Stimulated activated CD4-positive, alpha-beta T cell treated with anti-CD3 and anti-CD28 coated beads, Interleukin-4, amount 100 ng/mL, for 1 hour (primary cell): ENCODE data around the gene AP2A2.

Source experiments
- DNase-seq: peaks from one replicate; pipeline ENCODE4 v3.0.0-alpha.2; 2020

The AP2A2 gene

DNA sequence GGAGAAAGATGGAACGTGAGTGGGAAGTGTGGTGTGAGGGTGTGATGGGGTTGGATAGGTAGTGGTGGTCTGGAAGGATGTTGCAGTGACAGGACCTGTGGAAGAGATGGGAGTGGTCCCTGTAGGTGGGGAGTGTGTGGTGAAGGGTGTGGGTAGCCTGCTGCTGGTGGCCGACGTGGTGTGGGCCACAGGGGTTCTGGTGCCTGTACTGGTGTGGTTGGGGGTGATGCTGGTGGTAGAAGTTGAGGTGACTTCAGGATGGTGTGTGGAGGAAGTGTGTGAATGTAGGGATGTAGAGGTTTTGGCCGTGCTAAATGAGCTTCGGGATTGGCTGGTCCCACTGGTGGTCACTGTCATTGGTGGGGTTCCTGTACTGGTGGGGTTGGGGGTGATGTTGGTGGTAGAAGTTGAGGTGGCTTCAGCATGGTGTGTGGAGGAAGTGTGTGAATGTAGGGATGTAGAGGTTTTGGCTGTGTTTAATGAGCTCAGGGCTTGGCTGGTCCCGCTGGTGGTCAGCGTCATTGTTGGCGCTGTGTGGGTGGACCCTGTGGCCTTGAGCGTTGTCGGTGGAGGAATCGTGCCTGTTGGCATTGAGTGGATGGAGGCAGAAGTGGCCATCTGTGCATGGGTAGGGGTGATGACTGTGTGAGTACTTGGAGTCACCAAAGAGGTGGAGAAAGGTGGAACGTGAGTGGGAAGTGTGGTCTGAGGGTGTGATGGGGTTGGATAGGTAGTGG is 91.8 kb downstream of the AP2A2 start:
- DNase-seq = no peak

DNA sequence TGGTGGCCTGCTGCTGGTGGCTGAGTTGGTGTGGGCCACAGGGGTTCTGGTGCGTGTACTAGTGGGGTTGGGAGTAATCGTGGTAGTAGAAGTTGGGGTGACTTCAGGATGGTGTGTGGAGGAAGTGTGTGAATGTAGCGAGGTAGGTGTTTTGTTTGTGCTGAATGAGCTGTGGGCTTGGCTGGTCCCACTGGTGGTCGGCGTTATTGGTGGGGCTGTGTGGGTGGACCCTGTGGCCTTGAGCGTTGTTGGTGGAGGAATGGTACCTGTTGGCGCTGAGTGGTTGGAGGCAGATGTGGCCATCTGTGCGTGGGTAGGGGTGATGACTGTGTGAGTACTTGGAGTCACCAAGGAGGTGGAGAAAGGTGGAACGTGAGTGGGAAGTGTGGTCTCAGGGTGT is 92.4 kb downstream of the AP2A2 start:
- DNase-seq = no peak

DNA sequence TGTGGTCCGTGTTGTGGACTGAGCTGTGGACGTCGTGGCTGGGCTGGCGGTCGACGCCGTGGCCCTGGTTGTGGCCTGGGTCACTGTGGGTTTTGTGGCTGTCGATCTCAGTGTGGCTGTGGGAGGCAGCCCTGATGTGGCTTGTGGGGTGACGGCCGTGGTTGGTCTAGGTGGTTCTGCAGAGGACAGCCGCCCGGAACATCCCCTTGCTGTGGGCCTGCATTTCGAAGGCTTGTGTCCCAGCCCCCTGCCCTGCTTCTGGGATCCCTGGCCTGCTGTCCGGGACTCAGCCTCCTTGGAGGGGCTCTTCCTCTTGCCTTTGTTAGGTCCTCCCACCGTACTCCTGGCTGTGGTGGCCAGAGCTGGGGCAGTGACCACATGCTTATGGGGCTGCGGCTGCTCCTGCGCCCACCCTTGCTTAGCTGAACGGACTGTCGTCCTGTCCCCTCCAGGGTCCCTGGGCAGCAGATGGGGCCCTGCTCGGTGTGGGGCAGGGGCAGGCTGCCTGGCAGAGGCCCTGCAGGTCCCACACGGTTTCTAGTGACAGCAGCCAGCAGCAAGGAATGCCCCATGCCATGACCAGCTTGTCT is 93.7 kb downstream of the AP2A2 start:
- no peak for DNase-seq

DNA sequence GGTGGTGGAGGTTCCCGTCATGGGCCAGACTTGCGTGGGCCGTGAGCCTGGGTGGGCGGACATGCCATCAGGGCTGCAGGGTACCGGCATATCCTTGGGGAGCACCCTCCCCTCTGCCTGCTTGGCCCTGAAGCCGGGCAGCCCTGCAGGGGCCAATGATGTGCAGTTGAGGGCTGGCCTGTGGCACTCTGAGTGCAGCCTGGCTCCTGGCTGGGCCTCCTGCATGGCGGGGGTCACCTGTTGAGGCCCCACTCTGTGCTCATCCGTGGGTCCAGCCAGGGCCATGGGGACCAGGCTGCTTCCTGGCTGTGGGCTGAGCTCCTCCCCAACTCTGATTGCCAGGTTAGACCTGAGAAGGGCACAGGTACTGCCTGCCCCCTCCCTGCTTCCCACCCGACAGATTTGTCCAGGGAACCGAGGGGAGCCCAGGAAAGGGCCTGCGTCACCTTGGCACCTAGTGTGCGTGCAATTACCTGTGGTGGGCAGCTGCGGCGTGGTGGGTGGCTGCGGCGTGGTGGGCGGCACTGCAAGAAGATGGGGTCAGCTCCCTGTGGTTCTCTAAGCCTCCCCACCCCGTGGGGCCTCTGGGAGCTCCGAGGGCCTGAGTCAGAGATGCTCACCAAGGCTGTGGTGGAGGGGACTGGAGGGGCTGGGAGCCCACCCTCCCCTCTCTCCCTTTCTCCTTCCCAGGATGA is 94.7 kb downstream of the AP2A2 start:
- DNase-seq = no peak

DNA sequence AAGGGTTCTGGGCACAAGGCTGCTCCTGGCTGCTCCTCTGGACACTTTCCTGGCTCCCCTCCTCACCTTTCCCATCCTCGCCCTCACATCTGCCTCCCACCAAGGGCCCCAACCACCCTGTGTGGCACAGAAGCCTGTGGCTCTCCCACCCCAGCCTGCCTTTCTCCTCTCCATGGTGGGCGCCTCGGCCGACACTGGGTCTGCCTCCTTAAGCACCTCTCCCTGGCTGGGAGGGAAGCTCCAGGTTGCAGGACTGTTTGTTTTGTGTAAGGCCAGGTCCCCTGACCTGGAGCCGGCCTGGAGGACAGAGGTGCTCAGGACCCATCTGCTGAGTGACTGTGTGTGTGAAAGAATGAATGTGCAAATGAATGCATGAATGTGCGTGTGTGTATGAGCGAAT is 96.7 kb downstream of the AP2A2 start:
- no peak for DNase-seq

DNA sequence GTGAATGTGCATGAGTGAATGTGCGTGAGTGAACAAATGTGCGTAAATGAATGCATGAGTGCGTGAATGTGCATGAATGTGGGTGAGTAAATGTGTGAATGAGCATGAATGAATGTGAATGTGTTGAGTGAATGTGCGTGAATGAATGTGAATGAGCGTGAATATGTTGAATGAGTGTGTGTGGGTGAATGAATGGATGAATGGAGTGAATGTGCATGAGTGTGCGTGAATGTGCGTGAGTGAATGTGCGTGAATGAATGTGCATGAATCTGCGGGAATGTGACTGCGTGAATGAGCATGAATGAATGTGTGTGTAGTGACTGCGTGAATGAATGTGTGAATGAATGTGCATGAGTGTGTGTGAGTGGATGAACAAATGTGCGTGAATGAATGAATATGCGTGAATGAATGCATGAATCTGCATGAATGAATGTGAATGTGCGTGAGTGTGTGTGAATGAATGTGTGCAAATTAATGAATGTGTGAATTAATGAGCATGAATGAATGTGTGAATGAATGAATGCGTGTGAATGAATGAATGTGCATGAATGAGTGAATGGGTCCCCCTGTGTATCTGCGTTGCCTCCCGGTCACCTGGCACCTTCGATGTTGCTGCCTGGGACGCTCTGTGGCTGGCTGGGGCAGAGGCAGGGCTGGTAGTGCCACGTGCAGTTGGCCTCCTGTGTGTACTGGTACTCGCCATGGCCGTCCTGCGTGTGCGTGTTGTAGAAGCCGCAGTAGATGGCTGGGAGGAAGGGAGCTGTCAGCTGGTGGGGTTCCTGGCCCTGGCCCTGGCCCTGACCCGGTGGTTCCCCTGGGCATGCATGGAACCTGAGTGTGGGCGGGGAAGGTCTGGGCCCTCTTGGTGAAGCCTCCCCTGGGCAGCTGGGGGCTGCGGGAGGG is 97.5 kb downstream of the AP2A2 start:
- no peak for DNase-seq

DNA sequence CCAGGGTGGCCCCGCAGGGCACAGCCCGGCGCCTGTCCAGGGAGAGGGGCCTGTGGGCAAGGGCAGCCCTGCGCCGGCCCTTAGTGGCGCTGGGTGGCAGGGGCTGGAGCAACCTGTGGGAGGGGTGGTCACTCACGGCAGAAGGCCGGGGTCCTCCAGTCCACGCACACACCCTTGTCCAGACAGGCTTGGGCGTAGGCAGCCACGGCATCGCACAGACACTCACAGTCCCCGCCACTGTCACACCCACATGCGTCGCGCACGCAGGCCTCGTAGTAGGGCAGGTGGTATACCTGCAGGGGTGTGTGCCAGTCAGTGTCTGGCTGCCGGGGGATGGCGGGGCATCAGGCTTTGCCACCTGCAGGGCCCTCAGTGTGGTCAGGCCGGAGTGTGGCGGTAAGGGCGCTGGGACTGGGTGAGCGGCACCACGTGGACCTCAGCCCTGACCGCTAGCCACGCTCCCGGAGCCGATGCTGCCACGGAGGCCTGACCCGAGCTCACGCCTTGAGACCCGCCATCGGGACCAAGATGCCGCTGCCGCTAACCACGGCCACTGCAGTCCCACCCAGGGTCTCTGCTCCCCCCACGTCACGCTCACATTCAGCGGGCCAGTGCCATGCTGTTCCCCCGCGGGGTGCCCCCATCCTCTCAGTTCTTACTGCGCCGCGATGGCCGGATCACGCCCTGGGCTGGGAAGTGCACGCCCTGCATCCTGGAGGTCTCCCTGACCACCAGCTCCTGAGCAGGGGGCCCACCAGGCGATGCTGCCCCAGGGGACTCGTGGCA is 98.3 kb downstream of the AP2A2 start:
- DNase-seq = no peak

DNA sequence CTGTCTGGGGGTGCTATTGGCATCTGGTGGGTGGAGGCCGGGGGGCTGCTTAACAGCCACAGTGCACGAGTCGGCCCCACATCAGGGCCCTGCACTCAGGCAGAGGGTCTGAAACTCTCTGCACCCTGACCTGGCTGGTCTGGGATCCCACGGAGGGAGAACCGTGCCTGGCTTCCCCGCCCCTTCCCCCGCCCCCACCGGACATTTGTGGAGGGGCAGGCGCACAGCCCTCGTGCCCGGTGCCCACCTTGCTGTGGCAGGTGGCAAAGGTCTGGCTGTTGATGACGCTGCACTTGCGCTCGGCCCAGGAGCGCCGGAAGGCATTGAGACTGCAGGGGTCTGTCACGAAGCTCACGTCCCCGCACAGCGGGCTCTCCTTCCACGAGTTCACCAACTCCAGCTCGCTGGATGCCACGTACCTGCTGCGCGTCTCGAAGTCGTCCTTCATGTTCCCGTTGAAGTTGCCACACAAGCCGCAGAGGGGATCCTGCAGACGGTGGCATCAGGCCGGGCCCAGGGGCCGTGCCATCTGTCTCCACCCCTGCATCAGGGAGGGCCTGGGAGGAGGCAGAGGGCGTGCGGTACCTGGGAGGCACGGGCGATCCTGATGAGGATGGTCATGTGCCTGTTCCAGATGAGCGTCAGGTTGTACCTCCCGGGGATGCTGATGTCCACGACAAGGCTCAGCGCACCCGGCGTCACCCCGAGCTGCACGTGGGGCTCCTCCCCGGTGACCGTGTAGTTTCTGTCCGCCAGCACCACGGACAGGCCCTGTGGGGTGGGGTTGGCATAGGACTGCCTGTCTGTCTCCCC is 99.1 kb downstream of the AP2A2 start:
- DNase-seq = no peak

DNA sequence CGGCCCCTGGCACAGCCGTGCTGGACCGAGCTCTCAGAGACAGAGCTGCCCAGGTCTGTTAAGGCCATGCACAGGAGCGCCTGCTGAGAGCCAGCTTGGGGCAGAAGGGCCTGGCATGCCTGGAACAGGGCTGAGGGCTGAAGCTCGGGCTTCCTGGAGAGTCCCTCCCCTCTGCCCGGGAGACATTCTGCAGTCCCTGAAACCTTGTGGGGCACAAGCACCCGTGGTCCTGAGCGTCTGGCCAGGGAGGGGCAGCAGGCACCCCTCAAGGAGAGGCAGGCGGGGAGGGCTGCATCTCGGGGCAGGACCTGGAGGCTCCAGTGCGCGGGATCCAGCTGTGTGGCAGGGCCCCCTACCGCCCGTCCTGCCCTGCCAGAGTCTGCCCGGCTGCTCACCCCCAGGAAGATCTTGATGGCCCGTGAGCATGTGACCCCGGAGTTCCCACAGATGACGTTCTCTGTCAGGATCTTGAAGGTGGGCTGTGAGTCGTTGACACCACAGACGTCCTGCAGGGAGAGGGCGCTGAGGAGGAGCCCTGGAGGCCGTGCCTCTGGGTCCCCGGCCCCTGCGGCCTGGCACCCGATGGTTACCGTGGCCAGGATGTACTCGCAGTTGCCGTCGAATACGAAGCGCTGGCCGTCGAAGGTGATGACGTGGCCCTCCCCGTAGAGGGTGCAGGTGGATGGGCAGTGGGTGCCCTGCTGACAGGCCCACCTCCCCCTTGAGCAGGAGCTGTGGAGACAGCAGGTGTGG is 99.9 kb downstream of the AP2A2 start:
- no peak for DNase-seq

DNA sequence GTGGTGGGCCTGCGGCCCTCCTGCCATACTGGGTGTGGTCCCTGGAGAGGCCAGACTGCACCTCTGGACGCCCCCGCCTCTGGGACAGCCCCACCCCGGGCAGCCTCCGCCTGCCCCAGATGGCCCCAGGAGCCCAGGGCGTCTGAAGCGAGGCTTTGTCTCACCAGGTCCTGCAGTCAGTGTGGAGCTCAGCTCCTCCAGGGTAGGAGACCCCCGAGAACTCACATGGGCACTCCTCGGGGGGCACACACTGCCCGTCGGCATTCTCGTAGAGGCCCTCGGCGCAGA is 100.4 kb downstream of the AP2A2 start:
- DNase-seq = no peak

DNA sequence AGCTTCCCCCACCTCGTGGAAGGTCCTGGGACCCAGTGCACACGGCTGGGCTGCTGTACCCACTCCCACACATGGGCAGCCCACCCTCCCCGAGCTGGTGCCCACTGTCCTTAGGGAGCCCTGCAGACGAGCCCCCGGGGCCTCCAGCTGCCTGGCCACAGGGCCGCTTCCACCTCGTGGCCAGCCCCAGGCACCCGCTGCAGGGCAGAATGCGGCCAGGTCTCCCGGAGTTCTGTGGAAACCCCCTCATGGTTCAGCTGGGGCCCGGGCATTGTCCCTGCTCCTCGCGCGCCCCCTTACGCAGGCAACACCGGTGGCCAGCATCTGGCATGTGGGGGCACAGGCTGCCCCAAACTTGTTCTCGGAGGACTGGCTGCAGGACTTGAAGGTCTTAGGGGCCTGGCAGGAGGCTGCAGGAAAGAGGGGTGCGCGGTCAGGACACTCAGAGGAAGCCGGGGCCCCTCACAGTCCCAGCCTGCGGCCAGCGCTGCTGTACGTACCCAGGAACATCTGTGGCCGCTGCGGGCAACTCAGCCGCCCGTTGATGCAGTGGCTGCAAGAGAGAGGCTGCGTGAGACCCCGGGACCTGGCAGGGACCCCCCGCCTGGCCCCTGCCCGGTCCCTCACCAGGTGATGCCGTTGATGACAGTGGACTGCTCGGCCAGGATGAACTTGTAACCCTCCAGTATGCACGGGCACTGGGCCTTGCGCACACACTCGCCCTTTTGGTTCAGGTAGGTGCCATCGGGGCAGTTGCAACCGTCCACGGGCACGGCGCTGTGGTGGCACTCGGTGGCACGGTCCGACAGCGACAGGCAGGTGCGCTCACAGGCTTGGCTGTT is 101.2 kb downstream of the AP2A2 start:
- DNase-seq = no peak

DNA sequence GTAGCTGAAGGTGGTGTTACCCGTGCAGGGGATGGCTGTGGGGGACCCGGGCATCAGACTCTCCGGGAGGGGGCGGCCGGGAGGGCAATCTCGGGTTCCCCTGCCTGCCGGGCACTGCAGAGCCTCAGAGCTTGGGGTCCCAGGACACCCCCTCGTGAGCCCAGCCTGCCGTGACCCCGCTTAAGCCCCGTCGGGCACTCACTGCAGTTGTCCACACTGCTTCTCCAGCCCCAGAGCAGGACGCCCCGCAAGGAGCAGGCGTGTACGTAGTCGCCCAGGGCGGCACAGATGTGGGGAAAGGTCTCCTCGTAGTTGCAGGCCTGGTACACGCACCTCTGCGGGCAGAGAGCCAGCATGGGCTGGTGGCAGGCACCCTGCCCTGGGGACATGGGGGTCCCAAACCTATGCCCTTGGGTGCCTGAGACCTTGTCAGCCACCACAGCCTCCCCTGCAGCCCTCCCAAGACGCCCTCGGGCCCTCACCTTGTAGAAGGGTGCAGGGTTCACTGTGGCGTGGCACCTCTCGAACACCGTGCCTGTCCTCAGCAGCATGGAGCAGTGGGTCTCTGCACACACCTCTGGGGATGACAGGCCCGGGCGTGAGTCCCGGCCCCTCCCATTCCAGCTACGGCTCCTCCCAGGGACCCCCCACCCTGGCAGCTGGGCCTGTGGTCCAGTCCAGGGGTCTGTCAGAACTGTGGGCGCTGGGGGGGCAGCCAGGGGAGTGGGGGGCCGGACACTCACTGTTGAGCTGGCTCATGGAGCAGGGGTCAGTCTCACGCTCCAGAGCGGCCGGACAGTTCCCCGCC is 102.0 kb downstream of the AP2A2 start:
- DNase-seq = no peak

DNA sequence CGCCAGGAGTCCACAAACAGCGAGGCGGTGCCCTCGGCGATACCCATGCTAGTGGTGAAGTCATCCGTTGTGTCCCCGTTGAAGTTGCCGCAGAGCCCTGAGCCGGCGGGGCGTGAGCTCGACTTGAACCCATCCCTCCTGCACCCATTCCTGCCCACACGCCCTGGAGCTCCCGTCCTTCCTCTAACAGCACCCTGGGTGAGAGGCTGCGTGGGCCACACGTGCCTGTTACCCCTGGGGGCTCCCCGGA is 102.5 kb downstream of the AP2A2 start:
- DNase-seq = no peak

DNA sequence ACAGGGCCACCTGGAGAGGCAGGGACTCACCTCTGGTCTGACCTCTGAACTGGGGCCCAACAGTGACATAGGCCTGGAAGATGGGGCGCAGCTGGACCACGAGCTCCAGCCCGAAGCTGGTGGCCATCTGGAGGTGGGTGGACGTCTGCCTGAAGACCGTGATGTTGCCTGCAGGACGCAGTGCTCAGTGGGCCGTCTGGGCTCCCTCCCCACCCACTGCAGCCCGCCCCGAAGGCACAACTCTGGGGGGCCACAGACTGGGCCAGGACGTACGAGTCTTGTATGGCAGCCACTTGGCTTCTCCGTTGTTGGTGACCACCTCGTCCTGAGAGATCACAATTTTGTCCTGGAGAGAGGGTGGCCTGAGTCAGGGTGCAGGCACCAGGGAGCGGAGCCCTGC is 102.9 kb downstream of the AP2A2 start:
- DNase-seq = no peak

DNA sequence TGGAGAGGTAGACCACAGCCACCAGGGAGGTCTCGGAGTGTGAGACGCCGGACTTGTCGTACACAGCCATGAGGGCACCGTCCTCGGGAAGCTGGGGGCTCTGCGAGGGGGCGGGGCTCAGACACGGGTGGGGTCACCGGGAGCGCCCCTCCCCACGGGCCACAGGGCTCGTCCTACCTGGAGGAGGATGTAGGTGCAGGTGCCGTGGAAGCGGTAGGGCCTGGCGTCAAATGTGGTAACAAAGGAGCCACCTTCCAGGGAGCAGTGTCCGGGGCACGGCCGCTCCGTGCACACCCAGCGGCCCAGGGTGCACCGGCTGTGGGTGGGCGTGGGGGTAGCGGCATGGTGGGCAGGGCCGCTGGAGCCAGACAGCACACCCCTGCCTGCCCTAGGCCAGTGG is 103.4 kb downstream of the AP2A2 start:
- no peak for DNase-seq

DNA sequence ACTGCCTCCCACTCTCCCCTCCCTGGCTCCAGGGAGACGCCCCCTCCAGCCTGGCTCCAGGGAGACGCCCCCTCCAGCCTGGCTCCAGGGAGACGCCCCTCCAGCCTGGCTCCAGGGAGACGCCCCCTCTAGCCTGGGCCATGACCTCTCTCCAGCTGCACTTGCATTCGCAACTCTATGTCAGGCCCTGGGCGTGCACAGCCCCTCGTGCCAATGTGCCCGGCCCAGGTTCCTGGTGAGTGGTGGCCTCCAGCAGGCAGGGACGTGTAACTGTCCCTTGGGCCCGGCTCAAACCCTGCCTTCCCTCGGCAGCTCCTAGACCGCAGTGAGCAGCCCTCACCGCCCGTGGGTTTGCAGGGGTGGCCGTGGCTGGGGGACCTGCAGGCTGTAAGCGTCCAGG is 104.0 kb downstream of the AP2A2 start:
- DNase-seq = no peak

DNA sequence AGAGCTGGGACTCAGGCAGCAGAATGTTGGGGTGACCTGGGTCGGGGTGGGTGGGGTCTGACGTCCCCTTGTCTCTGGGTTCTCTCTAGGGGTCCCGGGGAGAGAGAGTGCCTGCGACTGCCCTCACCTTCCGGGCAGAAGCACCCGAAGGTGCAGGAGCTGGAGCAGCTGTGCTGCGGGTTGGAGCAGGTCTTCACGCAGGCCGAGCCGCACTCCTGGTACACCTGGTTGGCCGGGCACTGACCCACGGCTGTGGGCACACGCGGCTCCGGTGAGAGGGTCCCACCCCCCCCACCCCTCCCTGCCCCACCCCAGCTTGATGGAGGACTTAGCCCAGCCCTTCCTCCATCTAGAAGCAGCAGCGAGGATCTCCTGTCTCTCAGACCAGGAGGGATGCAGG is 104.4 kb downstream of the AP2A2 start:
- DNase-seq = no peak

DNA sequence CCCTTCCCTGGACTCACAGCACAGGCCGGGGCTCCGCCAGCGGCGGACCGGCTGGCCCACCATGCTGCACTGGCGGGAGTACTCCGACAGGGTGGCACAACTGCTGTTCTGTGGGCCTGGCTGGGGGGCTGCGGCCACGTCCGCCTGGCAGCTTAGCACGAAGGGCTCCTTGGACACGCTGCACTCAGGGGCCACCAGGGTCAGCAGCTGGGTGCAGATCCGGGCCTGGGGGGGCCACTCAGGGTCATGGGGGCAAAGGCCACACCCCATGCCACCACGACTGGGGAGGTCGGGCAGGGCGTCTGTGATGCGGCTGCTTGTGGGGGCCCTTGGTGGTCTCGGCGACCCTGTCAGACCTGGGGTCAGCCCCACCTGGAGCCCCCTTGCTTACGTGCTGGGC is 104.9 kb downstream of the AP2A2 start:
- no peak for DNase-seq

DNA sequence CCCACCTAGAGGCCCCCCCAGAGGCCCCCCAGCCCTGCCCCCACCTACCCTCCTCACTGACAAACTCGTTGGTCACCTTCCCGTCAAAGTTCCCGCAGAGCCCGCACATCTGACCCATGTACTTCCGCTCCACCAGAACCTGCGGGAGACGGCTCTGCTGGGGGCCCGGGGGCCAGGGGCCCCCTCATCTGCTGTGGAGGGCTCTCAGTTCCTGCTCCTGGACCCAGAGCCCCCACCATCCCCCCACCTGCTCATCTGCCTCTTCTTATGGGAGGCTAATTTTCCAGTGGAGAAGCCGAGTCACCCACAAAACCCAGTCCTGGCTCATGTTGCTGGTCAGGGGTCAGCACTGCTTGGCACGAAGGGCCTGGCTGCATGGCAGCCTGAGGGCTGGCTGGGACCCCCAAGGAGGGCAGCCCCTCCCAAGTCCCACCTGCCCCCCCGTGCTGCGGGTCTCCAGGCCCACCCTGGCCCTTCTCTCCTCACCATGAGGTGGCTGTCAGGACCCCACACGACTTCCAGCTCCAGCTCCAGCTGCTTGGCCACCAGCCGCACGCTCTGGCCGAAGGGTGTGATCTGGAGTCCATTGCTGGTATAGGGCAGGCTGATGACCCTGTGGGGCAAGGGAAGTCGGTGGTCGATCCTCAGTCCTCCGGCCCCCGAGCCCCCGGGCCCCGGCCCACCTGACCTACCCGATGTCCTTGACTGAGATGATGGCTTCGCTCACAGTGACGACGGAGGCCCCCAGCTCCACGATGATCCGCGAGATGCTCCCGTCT is 105.6 kb downstream of the AP2A2 start:
- DNase-seq = no peak
